ENCODE measurements around the gene LRRC32.

The LRRC32 gene

DNA sequence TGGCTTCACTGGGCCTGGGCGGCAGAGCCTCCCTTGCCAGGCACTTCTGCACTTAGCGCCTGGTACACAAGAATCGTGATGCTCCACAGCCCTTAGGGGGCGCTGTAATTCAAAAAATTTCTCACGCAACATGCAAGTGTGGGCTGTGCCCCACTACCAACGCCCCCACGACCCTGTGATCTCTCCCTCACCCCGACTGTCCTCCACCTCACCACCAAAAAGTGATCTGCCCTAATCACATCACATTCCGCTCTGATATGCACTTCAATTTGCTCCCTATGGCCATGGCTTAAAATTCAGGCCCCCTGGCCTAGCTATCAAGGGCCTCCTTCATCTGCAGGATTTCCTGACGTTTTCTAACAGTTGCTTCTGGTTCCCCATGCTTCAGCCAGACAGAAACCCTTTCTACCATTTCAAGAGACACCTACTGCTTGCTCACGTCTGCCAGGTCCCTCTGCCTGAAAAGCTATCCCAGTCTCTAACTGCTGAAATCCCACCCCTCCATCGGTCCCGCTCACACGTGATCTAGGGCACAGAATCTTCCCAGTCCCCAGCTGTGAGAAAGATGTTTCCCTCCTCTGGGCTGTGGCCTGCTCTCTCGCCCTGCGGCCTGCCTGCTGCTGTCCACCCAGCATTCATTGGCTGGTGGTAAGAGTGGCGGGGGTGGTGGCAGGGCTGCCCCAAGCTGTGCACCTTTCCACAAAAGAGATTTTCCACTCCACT is 27.9 kb upstream of the LRRC32 start:
- no peak for DNase-seq

- no peak for DNase-seq
Measured at GRCh38 chr11:76696756-76697155, 26.2 kb upstream of the LRRC32 start.

- no peak for DNase-seq
Measured at GRCh38 chr11:76695771-76696170, 25.2 kb upstream of the LRRC32 start.

GRCh38 chr11:76695133-76695532 is 24.6 kb upstream of the LRRC32 start:
- no peak for DNase-seq

DNA sequence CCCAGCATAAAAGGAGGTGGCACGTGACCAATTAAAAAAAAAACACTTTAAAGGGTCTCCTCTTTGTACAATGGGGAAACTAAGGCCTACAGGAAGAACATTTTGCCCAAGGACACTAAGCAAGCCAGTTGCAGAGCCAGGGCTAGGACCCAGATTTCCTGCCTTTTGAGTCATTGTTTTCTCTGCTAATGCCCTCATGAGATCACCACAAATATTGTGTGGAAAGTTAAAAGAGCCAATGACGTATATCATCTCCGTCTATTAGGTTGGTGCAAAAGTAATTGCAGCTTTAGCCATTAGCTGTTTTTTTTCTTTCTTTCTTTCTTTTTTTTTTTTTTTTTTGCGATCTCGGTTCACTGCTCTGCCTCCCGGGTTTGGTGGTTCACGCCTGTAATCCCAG is 24.1 kb upstream of the LRRC32 start:
- no peak for DNase-seq

DNA sequence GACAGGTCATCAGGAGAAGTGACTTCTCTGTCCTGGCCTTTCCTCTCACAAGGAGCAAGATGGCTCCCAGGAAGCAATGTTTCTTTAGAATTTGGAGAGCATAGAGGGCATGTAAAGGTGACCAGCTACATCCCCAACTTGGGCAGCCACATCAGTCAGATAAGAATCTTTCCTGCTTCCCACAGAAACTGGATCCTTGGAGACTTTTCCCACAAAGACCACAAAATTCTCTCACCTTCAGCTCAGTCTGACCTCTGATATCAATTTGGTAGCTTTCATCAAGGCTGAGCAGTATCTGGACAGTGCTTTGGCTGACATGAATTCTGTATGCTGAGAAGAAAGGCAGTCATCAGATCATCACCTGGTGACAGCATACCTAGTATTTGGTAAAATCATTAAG is 23.3 kb upstream of the LRRC32 start:
- no peak for DNase-seq

GRCh38 chr11:76692956-76693355 is 22.4 kb upstream of the LRRC32 start:
- DNase-seq: no peak

DNA sequence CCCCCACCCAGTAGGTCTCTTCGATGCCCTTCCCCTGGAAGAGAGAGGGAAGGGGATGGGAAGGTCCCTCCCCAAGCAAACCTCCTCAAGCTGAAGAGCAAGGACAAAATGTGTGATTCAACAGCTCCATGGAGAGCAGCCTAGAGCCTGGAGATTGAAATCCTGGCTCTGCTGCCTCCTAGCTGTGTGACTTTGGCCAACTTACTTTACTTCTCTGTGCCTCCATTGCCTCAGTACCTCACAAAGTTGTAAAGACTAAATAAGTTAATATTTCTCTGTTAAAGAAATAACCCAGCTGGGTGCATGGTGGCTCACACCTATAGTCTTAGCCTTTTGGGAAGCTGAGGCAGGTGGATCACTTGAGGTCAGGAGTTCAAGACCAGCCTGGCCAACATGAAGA is 21.1 kb upstream of the LRRC32 start:
- no peak for DNase-seq

GRCh38 chr11:76690736-76691135 is 20.2 kb upstream of the LRRC32 start:
- DNase-seq: no peak

- DNase-seq: no peak
Measured at GRCh38 chr11:76689313-76690260, 19.0 kb upstream of the LRRC32 start.

- DNase-seq: no peak
Measured at GRCh38 chr11:76688146-76688545, 17.6 kb upstream of the LRRC32 start.

GRCh38 chr11:76686261-76687079 is 15.9 kb upstream of the LRRC32 start:
- DNase-seq: no peak

- DNase-seq: no peak
Measured at GRCh38 chr11:76685831-76686230, 15.3 kb upstream of the LRRC32 start.

DNA sequence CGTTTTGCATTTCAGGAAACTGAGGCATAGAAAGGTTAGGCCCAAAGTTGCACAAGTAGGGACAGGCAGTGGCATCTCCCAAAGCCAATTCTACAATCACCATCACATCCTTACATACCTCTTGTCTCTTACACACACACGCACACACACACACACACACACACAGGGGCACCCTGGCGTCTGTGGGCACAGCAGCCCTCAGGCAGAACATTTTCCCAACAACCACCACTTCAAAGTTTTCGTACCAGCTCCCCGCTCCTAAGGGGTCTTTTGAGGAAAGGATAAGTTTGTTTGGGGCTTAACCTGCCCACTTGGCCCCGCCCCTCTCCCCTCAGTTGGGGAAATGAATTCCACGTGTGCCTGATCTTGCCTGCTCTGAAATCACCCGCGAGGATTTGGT is 14.7 kb upstream of the LRRC32 start:
- no peak for DNase-seq

GRCh38 chr11:76684516-76684915 is 14.0 kb upstream of the LRRC32 start:
- DNase-seq: no peak

- no peak for DNase-seq
Measured at GRCh38 chr11:76683161-76684095, 12.9 kb upstream of the LRRC32 start.

- DNase-seq: no peak
Measured at GRCh38 chr11:76682684-76683083, 12.1 kb upstream of the LRRC32 start.

DNA sequence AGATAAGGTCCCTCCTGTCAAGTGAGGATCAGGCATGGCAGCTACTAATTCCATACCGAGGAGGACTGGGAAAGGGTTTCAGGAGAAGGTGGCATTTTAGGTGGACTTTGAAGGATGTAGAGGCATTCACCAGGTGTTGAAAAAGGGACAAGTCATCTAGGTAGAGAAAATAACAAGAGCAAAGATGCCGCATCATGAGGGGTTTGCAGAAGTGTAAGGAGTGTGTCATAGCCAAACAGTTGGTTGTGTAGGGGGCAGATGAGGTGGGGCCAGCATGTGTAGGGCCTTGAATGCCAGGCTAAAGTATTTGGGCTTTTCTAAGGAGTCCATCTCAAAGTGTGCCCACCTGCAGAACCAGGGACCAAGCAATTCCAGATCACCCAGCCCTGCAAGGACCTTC is 11.6 kb upstream of the LRRC32 start:
- no peak for DNase-seq

DNA sequence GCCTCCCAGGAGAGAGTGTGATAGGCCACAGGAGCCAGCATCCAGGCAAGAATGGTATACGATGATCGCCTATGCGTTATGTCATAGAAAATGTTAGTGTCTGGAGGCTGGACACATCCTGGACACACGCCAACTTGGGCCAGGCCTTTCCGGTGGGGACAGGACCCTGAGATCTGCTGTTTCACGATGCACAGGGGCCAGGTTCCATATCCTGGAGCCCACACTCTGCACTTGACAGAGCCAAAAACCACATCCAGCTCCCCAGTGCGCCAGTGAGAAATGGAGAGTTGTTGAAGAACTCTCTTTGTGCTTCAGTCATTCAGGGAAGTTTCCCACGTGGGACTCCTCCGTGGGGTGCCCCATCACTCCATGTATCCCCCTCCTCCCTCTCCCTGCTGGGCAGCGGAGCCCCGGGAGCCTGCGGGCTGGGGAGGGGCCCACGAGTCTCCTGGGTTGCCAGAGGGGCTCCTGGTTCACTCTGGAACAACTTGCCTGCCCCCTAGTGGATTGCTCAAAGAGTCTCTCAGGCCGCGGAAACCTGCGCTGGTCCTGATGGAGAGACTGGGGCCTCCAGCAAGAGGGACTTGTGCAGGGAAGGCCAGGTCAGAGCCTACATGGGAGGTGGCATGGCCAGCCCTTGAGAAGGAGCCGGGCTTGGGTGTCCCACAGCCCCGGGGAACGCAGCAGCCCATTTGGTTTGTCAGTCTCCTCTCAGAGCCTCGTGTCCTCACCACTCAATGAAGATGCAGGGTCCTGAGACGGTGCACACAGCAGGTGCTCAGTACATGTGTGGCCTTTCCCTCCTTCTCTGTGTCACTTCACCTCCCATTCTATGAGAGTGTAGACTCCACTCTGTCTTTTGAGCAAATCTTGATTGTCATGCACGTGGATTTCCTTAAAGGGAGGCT is 10.2 kb upstream of the LRRC32 start:
- peak; percentile 73 for DNase-seq

- DNase-seq: no peak
Measured at GRCh38 chr11:76678321-76678720, 7.8 kb upstream of the LRRC32 start.

- no peak for DNase-seq
Measured at GRCh38 chr11:76677458-76677765, 6.9 kb upstream of the LRRC32 start.
